T follicular helper cell (primary cell): Measurements from ENCODE around the gene CLSTN3.
A peak's percentile ranks its signal among the peaks of the same experiment; 100 is the strongest.
"Not testable (repeated sequence)": the region's sequence is repeated elsewhere in the genome, so short reads cannot be mapped to it uniquely, and the experiment has no call there.

Source experiments
- DNase-seq: peaks from one replicate; pipeline ENCODE4 v3.0.0-alpha.2; 2020; ENCODE audit warnings: low read depth

The CLSTN3 gene

DNA sequence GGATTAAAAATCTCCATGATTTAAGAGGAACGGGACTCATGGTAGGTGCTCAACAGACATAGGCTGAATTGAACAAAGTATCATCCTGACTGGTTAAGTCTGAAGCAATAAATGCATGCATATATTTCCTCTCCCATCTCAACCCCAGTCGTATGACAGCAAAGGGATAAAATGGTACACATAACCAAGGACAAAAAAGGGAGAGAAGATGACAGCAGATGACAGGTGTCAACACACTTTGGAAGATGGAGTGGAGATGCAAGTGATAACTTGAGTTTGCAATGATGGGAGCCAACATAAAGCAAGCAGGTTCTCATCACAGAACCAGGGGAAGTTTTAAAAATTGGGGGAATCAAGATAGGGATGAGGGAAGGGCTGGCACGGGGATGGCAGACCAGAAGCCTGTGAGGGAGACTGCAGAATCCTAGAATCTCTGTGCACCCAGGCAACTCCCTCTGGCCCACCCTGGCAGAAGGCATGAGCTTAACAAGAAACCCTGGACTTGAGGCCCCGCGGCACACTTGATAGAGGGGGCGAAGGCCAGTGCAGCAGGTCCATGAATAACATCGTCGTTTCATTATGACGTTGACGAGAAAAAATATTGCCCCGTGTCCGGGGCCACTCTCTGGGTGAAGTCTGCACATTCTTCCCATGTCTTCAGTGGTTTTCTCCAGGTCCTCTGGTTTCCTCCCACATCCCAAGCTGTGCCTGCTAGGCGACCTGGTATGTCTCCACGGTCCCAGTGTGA lies 26.2 kb upstream of the CLSTN3 start:
- DNase-seq = no peak

DNA sequence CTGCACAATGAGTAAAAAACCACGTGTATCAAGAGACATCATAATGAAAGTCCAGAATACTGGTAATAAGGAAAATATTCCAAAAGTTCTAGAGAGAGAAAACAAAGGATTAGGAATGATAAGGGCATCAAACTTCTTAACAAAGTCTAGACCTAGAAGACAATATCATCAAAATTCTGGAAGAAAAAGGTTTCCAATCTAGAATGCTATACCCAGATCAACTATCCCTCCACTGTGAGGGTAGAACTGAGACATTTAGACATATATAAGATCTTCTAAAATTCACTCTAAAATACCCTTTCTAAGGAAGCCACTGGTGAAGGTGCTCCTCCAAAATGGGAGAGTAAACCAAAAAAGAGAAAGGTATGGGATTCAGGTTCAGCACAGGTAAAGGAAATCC lies 24.1 kb upstream of the CLSTN3 start:
- no peak for DNase-seq

DNA sequence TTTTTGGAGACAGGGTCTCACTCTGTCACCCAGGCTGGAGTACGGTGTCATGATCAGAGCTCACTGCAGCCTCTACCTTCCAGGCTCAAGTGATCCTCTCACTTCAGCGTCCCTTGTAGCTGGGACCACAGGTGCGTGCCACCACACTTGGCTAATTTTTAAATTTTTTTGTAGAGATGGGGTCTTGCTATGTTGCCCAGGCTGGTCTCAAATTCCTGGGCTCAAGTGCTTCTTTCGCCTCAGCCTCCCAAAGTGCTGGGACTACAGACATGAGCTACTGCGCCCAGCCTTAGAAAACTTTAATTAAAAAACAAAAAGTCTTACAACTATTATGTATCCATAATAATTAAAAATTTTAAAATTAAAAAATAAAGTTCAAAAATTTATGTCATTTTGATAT lies 23.0 kb upstream of the CLSTN3 start:
- DNase-seq = not testable (repeated sequence)

DNA sequence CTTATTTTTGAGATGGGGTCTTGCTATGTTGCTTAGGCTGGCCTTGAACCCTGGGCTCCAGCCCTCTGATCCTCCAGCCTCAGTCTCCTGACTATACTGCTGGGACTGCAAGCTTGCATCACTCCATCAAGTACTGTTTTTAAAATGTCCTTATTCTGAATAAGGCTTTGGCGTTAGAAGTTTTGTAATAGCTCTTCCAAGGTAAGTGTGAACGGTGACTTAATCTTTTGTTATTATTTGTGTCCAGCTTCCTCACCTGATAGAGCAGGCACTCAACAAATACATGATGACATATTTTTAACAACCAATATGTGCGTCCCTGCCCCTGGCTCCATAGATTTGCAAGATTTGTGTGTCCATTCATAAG lies 22.6 kb upstream of the CLSTN3 start:
- DNase-seq = no peak

DNA sequence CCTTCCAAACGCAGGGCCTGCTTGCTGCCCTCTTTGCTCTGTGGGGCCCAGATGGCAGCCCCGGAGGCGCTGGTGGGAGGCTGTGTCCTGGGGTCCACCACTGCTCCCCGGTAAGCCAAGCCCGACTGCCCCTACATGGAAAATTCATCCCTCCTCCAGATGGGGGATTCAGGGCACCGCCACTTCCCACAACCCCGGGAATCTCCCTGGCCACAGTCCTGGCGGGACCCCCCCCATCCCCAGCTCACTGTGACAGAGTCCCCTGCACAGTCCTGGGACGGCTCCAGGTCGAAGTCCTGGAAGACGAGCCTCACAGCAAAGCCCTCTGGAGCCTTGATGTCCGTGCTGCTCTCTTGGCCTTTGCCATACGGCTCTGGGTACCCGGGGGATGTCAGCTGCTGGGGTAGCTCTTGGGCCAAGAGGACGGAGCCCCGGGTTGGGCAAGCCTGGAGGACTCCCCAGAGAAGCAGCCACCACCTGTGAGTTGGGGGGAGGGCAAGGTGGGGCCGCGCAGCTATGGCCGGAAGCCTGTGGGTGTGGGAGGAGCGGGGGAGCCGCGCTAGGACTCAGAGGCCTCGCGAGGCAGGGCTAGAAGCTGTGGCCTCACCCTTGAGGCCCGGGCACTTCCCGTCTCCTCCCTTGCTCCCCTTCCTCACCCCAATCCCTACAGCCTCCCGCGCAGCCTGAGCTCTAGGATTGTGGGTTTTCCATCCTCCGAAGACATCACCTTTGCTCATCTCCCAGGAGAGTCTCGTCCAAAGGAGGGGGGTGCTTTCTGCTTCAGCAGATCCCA lies 22.0 kb upstream of the CLSTN3 start:
- peak; percentile 54 for DNase-seq

DNA sequence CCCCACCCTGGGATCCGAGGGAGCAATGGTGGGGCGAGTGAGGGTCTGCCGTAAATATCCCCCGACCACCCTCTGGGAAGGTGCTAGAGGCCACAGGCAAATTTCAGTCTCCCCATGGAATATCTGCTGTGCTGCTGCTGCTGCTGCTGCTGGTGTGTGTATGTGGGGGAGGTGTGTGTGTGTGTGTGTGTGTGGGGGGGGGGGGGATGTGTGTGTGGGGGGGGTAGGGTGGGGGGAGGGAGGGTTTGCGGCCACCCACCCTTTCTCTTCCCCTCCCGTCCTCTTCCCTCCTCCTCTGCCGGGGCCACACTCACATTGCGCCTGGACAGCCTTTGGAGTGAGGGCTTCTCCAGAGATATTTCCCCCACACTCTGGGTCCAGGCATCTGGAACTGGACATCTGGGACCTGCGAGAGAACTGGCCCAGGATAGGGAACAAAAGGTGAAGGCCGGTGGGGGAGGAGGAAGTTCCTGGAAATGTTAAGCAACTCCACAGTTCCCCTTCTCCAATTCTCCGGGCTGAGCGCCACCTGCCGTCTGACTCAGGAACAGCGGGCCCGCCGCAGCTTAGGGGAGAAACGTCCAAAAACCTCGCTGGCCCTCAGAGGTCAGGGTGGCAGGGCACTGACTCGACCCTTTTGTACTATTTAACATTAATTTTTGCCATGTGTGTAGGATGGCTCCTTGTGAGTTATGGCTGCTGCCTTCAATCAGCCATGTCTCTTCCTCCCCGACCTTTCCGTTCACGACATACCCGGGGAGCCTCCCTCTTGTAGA lies 21.2 kb upstream of the CLSTN3 start, which contains the start of gene C1RL:
Gene C1RL, minus strand, starts transcription at position 419 of the 776 bp plus-strand sequence. Its CDS starts 34 bp downstream, at position 385.
- peak; percentile 65 for DNase-seq

DNA sequence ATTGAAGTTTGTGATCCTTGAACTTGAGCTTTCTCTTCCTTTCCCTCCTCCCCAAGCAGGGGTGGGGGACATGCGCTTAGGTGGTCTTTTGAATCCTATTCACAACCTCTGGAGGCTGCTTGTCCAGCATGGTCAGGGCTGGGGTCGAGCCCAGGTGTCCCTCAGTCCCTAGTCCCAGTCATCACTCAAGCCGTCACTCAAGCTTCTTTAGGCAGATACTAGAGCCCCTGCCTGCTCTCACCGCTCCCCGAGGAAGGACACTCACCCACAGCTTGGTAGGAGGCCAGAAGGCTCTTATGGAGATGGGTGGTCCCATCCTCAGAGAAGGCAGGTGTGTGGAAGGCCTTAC lies 20.6 kb upstream of the CLSTN3 start:
- no peak for DNase-seq

DNA sequence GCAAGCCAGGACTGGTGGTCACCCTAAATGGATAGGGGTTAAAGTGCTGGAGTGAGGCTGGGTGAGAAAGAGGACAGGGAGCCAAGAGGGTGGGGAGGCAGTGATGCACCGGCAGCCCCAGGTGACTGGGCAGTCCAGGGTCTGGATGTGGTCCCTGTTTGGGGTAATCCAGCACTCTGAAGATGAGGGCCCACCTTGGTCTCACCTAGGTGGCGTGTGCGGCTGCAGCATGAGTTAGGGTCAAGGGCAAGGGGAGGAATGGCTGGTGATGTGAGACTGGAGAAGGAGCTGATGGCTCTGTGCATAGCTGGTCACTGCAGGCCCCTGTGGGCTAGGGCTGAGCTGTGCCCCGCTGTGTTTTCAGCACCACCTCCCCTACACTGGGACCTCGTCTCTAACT lies 19.5 kb upstream of the CLSTN3 start:
- DNase-seq = no peak

DNA sequence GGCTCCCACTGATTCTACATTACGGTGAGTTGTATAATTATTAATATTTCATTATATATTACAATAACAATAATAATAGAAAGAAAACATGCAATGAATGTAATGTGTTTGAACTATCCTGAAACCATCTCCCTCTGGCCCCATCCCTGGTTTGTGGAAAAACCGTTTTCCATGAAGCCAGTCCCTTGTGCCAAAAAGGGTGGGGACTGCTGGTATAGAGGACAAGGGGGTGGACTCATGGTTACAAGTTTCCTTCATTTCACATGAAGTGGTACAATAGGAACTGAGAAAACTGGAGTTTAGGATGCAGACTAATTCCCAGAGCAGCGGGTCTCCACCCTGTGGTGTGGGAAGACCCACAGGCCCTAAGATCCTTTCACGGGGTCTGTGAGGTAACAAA lies 18.1 kb upstream of the CLSTN3 start:
- no peak for DNase-seq

DNA sequence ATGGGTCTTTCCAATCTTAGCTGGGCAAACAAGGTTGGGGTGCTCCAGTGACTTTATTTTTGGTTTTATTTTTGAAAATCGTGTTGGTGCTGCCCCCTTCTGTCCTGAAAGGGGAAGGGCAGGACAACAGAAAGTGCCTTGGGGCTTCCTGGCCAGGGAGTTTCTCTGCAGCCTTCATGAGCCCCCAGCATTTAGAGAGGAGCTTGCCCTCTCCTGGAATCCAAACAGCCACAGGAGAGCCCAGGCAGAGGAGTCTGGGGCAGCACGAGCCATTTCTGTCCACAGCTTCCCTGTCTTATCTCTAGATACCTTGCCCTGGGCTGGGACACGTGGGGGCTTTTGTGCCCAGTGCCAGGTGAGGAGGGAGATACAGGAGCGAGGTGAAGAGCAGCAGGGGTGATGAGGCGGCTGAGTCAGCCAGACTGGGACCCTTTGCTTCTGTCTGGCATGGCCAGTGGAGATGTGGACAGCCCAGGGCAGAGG lies 16.7 kb upstream of the CLSTN3 start:
- no peak for DNase-seq

DNA sequence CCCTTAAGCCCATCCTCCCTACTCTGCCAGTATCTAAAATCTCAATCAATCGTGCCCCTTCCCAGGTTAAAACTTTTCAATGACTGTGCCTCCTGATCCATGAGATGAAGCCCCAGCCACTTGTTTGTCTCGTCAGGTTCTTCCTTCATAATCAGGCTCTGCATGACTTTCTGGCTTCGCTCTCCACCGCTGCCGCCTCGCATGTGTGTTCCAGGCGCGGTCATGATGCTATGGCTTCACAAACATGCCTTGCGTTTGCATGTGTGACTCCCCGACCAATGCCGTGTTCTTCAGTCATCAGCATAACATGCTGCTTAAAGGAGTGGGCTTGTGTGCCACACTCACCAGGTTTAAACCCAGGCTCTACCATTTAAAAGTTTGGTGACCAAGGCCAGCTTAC lies 16.2 kb upstream of the CLSTN3 start:
- DNase-seq = no peak

DNA sequence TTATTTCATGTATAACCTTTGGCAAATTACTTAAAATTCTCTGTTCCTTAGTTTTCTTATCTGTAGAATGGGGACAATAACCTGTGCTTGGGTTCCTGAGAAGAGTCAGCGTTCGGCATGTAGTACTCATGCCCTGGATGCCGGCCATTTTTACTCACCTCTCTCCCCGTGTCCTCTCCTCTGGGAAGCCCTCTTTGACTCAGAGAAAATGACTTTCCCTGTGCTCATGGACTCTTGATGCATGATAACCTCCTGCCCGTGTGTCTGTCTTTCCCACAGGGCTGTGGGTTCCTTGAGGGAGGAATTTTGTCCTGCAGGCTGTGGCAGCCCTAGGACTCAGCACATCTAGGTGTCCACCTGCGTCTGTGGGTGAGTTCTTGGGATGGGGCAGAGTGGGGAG lies 15.3 kb upstream of the CLSTN3 start:
- DNase-seq = no peak

DNA sequence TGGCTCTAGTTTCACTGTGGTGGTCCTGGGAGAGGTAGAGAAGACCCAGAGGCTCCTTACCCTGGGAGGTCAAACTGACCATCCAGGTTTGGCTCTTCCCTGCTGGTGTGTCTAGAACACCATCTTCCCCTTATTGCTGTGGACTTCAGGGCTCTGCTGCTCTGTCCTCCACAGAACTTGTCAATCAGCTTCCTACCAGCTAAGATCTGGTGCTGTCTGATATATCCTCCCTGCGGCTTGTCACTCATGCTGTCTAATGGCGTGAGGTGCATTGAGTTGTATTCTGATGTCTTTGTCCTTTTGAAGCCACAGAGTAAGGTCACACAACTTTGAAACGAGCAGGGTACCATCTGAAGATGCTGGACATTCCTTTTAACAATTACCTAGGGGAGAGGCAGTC lies 14.0 kb upstream of the CLSTN3 start:
- no peak for DNase-seq

DNA sequence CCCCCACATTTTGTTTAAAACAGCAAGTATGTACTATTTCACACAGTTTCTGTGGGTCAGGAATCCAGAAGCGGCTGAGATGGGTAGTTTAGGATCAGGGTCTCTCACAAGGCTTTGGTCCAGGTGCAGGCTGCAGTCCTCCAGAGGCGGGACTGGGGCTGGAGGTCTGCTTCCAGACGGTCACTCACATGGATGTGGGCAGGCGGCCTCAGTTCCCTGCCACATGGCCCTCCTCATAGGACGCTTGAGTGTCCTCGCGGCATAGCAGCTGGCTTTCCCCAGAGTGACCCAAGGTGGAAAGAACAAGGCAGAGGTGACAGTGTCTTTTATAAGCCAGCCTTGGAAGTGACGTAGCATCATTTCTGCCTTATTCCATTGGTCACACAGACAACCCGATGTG lies 13.3 kb upstream of the CLSTN3 start:
- no peak for DNase-seq

DNA sequence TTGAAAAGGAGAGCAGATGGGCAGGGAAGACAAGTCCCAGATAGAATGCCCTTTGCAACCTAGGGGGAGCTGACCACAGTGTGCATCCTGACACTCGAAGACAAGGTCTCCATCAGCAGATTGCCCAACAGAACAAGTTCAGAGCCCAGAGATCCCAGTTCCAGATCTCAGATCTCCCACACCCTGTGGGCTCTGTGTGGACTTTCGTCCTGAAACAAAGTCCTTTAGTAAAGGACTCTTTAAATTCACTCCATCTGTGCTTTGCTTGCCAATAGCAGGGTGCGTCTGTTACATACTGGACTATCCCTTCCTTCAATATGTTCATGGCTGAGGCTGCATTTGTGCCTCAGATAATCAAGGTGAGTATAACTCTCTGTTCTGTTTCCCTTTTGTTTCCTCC lies 12.5 kb upstream of the CLSTN3 start:
- no peak for DNase-seq

DNA sequence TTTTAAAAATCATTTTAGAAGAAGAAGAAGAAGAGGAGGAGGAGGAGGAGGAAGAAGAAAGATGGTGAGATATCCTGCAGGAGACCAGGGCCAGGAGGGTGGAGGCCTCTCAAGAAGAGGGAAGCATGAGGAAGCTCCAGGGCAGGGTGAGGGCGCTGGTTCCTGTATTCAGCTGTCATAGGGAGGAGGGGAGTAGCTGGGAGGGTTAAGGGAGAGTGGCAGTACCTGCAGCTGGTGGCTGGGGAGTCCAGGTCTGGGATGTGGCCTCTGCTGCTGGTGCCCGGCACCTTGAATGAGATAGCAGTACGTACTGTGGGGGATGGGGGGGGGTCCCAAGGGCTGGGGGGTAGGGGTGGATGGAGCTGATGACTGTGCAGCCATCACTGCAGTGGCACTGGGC lies 11.3 kb upstream of the CLSTN3 start:
- no peak for DNase-seq

DNA sequence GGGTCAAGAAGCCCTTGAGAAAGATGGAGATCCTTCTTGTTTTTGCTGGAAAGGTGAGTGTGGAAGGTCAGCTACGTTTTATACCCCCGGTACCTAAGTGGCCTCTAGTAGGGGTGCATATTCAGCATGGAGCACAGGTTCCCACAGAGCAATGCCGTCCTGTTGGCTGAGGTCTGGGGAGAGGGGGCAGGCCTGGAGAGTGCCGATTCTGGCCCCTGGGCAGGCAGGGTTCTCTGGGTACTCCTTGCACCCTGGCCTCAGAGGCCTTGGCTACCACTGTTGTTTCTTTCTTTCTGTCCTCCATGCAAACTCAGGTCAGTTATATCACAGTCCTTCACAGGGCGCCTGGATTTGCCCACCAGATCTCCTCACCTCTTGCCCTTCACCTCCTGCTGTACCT lies 10.0 kb upstream of the CLSTN3 start:
- no peak for DNase-seq

DNA sequence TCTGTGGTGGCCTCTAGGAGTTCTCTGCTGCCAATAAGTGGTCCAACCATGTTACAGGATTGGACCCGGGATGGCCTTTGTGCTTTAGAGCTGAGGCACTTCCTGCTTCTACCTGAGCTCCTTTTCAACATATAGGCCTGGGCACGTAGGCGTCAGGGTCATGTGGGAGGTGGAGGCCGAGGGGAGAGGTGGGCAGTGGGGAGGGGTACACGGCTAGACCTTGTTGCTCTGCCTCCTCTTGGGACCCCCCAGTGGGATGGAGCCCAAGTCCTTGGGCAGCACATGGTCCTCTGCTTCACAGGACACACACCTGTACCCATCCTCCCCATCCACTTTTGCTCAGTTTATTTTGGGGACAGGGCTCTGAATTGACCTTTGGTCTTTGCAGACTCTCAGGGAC lies 8.8 kb upstream of the CLSTN3 start:
- DNase-seq = no peak

DNA sequence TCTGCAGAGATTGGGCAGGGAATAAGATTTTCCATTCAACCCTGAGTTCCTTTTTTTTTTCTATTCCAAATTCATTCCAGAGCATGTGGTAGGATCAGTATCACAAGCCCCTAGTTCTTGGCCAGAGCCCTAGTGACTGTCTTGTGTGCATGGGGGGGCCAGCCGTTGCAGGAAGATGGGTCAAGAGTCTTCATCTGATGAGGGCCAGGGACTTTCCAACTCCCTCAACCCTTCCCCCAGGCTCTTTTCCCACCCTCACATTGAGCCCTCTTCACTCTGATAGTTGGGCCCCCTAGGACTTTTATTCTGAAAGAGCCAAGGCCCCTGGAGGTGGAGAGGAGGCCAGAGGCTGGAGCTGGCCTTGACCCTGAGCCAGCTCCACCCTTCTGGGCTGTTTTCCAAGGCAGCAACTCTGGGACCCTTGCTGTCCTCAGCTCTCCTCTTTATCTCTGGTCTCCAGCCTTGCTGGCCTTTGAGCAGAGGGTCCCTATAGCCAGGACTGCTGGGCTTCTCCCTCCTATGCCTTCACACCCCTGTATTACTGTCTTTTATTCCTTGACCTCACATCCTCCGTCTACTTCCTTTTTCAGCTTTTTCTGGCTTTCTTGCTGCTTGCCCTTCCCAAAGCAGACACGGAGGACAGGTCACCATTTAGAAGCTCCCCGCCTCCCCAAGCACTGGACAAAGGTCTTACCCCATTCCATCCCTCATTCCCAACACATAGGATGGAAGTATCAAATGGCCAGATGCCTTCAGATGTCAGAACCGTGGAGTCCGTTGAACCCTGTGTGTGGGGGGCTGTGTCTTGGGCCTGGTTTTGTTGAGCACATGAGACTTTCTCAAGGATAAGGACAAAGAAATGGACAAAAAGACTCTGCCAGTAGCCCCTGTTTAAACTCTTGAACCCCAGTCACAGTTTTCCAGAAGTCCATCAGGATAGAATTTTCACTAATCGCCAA lies 7.1 kb upstream of the CLSTN3 start:
- DNase-seq = no peak

DNA sequence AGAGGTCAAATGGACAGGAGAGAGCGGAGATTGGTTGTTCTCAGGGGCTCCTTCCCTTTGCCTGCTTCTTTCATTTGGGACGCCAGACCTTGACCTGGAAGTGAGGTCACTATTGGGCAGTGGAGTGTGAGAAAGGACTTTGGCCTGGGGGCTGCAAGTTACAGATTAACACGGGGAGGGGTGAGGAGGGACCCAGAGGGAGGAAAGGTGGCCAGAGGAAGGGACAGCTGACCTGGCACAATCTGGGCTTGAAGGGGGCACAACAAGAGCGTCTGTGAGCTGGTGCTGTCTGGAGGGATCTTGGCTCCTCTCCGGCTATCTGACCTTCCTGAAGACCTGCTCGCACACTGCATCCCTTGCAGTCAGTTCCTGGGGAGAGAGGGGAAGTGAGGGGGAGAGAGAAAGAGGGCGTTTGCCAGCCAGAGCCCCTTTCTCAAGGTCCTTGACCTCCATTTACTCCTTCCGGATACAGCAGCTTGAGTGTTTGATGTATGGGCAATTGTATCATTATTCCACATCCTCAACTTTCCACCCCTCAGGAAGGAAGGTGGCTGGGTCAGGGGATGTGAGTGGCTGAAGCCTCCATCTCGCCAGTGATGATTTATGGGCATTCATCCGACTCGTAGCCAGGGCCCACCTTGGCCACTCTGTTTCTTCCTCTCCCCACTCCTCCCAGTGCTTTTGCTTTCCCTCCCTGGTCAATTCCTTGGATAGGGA lies 6.2 kb upstream of the CLSTN3 start:
- no peak for DNase-seq
